GM18507 (cell line): ENCODE results near the gene NUP155.
"Not testable (repeated sequence)": the region's sequence is repeated elsewhere in the genome, so short reads cannot be mapped to it uniquely, and the experiment has no call there.

Source experiments
- DNase-seq: peaks from one replicate; pipeline ENCODE4 v3.0.0; 2011; ENCODE audit warnings: low read depth; ENCODE audit not compliant: insufficient read length; ENCODE audit errors: extremely low spot score
- FAIRE-seq: peaks from 2 replicates; lab custom pipeline; 2011; peaks lifted over from hg19 to GRCh38; lab: Jason Lieb, UNC

NUP155 gene

DNA sequence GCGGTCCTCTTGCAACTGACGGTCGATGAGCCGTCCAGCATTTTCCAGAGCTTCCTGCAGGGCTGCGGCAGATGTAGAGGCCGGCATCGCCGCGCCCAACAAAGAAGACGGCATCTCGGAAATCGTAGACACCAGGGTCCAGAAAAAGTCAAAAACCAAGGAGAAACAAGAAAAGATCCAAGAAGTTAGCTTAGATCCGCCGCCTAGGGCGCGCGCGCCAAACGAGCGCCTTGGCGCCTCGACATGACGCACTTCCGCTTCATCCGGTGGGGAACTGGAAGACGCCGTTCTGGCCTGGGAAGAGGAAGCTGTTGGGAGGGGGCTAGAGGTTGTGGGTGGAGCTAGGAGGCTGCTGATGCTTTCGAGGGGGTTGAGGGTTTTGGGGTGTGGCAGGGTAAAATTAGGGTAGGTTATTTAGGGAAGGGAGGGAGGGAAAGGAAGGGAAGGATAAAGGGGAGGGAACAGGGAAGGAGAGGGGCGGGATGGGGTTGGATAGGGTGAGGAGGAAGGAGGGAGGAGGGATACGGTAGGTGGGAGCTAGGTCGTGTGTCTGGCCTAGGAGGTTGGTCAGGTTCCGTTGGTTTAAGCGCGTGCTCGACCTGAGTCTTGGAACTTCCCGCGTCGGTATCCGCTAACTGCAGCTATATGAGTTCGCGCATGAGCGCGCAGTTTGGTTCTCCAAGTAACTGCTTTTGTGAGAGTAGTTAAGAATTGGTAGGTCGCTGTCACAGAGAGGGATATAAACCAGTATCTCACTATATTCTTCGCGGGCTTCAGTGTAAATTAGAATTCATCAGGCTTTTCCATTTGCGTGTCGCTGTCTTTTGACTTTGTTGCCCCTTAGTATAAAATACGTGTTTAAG is at the start of gene NUP155:
TSS of gene NUP155 (minus strand) at position 243 of the 863 bp plus-strand sequence. CDS start at position 114, 129 bp downstream.
- peak; percentile 99 for FAIRE-seq
- peak; percentile 79 for DNase-seq

DNA sequence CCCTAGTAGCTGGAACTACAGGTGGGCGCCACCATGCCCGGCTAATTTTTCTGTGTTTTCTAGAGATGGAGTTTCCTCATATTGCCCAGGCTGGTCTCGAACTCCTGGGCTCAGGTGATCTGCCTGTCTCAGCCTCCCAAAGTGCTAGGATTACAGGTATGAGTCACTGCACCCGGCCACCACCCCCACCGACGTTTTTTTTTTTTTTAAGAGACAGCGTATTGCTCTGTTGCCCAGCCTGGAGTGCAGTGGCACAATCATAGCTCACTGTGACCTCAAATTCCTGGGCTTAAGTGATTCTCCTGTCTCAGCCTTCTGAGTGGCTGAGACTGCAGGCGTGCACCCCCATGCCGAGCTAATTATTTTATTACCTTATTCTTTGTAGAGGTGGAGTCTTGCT is 46.4 kb upstream of the NUP155 start:
- DNase-seq (no peak), FAIRE-seq (no peak)

- DNase-seq, FAIRE-seq: not testable (repeated sequence)
These were observed 44.5 kb upstream of the NUP155 start for GRCh38 chr5:37415456-37415855.

GRCh38 chr5:37412515-37412914 is 41.6 kb upstream of the NUP155 start:
- DNase-seq: no peak
- FAIRE-seq: no peak

DNA sequence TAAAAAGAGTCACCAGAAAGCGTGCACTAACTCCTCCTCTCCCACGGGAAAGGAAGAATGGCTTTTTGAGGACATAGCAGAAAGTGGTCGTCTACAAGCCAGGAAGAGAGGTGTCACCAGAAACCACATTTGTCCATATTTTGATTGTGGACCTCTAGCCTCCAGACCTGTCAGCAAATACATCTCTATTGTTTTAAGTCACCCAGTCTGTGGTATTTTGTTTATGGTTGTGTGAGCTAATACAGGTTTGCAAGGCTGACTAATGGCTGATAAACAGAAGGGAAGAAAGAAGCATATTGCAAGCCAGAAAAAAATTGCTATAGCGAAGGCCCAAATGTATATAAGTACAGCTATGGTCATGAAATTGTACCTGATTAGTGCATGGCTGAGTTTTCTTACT is 29.6 kb upstream of the NUP155 start:
- FAIRE-seq: no peak
- DNase-seq: no peak

GRCh38 chr5:37396352-37396751 is 25.4 kb upstream of the NUP155 start:
- no peak for FAIRE-seq
- no peak for DNase-seq

DNA sequence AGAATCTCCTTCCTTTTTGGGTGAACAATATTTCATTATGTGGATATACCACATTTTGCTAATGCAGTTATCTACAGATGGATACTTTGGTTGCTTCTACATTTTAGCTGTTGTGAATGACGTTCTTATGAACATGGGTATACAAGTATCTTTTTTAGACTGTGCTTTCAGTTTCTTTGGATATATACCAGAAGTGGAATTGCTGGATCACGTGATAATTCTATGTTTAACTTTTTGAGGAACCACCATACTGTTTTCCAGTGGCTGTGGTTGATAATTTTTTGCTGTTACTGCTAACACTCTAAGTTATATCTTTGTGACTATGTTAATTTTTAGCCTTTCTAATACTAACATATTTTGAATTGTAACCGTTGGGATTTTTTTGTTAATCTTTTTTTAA is 20.7 kb upstream of the NUP155 start:
- FAIRE-seq: no peak
- no peak for DNase-seq

- peak; percentile 60 for DNase-seq
- peak; percentile 79 for FAIRE-seq
These were observed 8.3 kb upstream of the NUP155 start, which contains the start of gene WDR70 for GRCh38 chr5:37379100-37379628. Gene WDR70 (plus strand): TSS chr5:37379318. CDS start chr5:37379368, 50 bp downstream.

DNA sequence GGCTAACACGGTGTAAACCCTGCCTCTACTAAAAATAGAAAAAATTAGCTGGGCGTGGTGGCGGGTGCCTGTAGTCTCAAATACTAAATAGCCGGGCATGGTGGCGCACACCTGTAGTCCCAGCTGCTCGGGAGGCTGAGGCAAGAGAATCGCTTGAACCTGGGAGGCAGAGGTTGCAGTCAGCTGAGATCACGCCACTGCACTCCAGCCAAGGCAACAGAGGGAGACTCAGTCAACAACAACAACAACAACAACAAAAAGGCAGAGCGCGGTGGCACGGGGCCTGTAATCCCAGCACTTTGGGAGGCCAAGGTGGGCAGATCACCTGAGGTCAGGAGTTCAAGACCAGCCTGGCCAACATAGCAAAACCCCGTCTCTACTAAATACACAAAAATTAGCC is 7.2 kb upstream of the NUP155 start:
- FAIRE-seq, DNase-seq: not testable (repeated sequence)

GRCh38 chr5:37375091-37375490 is 4.2 kb upstream of the NUP155 start:
- FAIRE-seq: no peak
- no peak for DNase-seq

- FAIRE-seq (no peak), DNase-seq (no peak)
These were observed 399 bp downstream of the NUP155 start for GRCh38 chr5:37370550-37370863.

DNA sequence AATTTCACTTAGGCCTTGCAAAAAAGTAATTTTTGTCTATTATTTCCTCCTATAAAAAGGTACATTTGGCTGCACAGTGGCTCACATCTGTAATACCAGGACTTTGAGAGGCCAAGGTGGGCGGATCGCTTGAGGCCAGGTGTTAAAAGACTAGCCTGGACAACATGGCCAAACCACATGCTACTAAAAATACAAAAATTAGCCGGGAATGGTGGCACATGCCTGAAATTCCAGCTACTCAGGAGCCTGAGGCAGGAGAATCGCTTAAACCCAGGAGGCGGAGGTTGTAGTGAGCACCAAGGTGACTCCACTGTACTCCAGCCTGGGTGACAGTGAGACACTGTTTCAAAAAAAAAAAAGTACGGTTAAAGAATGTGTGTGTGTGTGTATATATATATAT is 15.7 kb downstream of the NUP155 start:
- FAIRE-seq (no peak), DNase-seq (no peak)

DNA sequence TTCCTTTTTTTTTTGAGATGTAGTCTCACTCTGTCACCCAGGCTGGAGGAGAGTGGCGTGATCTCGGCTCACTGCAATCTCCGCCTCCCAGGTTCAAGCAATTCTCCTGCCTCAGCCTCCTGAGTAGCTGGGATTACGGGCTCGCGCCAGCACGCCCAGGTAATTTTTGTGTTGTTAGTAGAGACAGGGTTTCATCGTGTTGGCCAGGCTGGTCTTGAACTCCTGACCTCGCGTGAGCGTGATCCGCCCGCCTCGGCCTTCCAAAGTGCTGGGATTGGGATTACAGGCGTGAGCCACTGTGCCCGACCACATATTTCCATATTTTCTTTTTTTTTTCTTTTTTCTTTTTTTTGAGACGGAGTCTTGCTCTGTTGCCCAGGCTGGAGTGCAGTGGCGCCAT is 28.2 kb downstream of the NUP155 start:
- not testable (repeated sequence) for DNase-seq, FAIRE-seq

- not testable (repeated sequence) for DNase-seq, FAIRE-seq
These were observed 36.2 kb downstream of the NUP155 start for GRCh38 chr5:37334754-37335153.

DNA sequence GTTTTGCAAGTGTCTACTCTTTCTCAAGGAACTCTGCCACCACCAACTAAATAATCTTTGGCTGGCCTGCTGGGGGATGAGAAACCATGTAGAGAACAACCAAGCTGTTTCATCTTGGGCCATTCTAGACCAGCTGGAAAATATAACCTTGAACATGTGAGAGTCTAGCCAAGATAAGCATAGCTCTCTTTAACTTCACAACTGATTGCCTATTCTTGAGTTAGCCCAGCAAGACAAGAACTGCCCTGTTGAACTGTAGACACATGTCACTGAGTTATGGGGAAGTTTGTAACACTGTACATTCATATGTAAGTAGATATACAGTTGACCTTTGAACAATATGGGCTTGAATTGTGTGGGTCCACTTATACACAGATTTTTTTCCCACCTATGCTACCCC is 44.4 kb downstream of the NUP155 start:
- DNase-seq (no peak), FAIRE-seq (no peak)

DNA sequence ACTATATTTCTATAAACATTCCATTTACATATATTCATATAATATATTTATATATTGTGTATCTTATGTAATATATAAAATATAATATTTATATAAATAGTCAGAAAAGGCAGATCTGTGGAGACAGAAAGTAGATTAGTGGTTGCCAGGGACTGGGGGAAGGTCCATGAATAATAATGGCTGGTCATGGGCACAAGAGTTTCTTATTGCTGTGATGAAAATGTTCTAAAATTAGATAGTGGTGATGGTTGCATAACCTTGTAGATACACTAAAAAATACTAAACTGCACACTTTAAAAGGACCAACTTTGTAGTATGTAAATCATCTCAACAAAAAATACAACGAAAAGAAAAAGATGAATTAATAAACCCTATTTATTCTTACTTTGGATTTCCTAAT is 47.3 kb downstream of the NUP155 start:
- DNase-seq (no peak), FAIRE-seq (no peak)

DNA sequence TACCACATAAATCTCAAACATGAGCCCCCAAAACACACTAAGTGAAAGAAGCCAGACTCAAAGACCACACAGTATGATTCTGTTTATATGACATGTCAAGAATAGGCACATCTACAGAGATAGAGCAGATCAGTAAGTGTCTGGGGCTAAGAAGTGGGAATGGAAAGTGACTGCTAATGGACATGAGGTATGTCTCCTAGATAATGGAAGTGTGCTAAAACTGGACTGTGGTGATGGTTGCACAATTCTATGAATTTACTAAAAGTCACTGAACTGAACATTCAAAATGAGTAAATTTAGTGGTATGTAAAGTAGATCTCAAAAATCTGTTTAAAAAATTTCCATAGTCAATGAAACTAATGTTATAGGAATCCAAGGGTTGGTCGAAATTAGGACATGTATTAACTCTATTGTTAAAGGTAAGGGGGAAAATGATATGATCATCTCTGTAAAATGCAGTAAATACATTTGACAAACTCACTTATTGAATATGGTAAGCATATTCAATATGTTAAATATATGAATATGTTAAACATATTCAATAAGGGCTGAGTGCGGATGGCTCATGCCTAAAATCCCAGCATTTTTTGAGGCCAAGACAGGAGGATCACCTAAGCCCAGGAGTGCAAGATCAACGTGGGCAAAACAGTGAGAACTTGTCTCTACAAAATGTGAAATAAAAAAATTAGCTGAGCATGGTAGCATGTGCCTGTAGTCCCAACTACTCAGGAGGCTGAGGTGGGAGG is 51.7 kb downstream of the NUP155 start:
- DNase-seq (no peak), FAIRE-seq (no peak)

DNA sequence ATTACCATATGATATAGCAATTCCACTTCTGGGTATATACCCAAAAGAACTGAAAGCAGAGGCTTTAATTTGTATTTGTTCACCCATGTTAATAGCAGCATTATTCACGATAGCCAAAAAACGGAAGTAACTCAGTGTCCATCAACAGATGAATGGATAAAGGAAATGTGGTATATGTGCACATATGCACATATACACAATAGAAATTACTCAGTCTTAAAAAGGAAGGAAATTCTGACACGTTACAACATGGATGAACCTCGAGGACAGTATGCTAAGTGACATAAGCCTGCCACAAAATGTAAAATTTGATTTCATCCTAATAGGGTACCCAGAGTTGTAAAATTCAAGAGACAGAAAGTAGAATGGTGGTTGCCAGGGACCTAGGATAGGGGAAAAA is 54.9 kb downstream of the NUP155 start:
- no peak for FAIRE-seq
- DNase-seq: no peak

DNA sequence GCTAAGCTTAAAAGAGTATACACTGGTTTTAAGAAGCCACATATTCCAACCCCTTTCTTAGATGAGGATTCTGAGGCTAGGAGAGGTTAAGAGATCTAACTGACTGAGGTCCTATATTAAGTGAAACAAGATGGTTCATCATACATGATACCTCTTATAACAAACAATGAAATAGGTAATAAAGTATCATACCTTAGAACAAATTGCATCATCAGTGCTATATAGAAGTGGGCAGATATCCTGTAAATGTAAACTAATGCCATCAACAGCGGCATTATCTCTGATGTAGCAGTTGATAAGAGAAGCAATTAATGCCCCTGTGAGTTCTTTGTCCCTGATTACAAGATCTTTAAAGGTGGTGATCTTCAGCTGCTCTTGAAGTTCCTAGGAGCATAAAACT is 60.5 kb downstream of the NUP155 start:
- DNase-seq (no peak), FAIRE-seq (no peak)

DNA sequence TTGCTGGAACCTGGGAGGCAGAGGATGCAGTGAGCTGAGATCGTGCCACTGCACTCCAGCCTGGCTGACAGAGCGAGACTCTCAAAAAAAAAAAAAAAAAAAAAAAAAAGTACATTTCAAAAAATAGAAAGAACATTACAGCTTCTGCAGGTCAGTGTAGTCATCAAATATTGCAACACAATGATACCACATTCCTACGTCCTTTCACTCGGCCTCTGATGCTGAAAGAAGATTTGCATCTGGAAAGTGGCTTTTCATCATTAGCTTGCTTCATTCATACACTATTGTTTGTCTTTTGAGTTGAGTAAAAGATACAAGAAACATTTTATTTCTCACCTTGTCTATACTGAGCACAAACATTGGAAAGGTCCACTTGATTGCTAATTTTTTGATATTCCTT is 62.1 kb downstream of the NUP155 start:
- FAIRE-seq (no peak), DNase-seq (no peak)

GRCh38 chr5:37304888-37305287 is 66.0 kb downstream of the NUP155 start:
- DNase-seq: no peak
- no peak for FAIRE-seq
